ENCODE results near the gene CDYL. TPM values are rescaled to one million over a fixed set of nuclear protein-coding genes. Genes with fewer than 3 reads are reported as not detected.

Gene CDYL
- total and polyA plus RNA-seq, 7 donors: 14.2 to 82.8 (median 37.9) TPM

GRCh38 chr6:4906293-4907276 is 130.4 kb downstream of the CDYL start:
- no peak overlapping the region for H3K27ac ChIP-seq
- H3K4me3 ChIP-seq: no peak overlapping the region
- peaks cover 0 to 12% (median 2%) of the 10 kb centered on the region in 4 donors for H3K4me1 ChIP-seq
- H3K36me3 ChIP-seq: no peaks in the 10 kb centered on the region
- no peaks in the 10 kb centered on the region for H3K9me3 ChIP-seq
- intact Hi-C loops (cut with DNase I): no loop called here
- WGBS, 2 donors: 18 to 46% methylated on average over 11 of the region's 11 CpGs
- no peaks in the 10 kb centered on the region for H3K27me3 ChIP-seq
- DNase-seq: no peak
- TF ChIP-seq EP300 (IDR thresholded peaks at IDR 0.05) (no peak), POLR2AphosphoS5 (IDR thresholded peaks at IDR 0.05) (no peak), POLR2A (IDR thresholded peaks at IDR 0.05) (no peak)
- TF ChIP-seq, protein P1, sequence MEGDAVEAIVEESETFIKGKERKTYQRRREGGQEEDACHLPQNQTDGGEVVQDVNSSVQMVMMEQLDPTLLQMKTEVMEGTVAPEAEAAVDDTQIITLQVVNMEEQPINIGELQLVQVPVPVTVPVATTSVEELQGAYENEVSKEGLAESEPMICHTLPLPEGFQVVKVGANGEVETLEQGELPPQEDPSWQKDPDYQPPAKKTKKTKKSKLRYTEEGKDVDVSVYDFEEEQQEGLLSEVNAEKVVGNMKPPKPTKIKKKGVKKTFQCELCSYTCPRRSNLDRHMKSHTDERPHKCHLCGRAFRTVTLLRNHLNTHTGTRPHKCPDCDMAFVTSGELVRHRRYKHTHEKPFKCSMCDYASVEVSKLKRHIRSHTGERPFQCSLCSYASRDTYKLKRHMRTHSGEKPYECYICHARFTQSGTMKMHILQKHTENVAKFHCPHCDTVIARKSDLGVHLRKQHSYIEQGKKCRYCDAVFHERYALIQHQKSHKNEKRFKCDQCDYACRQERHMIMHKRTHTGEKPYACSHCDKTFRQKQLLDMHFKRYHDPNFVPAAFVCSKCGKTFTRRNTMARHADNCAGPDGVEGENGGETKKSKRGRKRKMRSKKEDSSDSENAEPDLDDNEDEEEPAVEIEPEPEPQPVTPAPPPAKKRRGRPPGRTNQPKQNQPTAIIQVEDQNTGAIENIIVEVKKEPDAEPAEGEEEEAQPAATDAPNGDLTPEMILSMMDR (IDR thresholded peaks at IDR 0.05): no peak

GRCh38 chr6:4907602-4908001 is 131.4 kb downstream of the CDYL start:
- DNase-seq: no peak
- no peaks in the 10 kb centered on the region for H3K36me3 ChIP-seq
- WGBS, 2 donors: 77 to 84% methylated on average over 6 of the region's 6 CpGs

GRCh38 chr6:4908062-4908461 is 131.9 kb downstream of the CDYL start:
- TF ChIP-seq, protein P1 (IDR thresholded peaks at IDR 0.05): no peak
- no peak for TF ChIP-seq POLR2A (IDR thresholded peaks at IDR 0.05)
- TF ChIP-seq POLR2AphosphoS5 (IDR thresholded peaks at IDR 0.05): no peak
- no peak for TF ChIP-seq EP300 (IDR thresholded peaks at IDR 0.05)
- peaks cover 0 to 12% (median 2%) of the 10 kb centered on the region in 4 donors for H3K4me1 ChIP-seq

More at GRCh38 chr6:4907602-4908001, 131.4 kb downstream of the CDYL start:
- TF ChIP-seq POLR2AphosphoS5 (IDR thresholded peaks at IDR 0.05) (no peak), EP300 (IDR thresholded peaks at IDR 0.05) (no peak), POLR2A (IDR thresholded peaks at IDR 0.05) (no peak)
- TF ChIP-seq, protein P1 (IDR thresholded peaks at IDR 0.05): no peak
- Histone ChIP-seq H3K4me1 (peaks cover 0 to 12% (median 2%) of the 10 kb centered on the region in 4 donors), H3K9me3 (no peaks in the 10 kb centered on the region), H3K27ac (no peak overlapping the region), H3K4me3 (no peak overlapping the region), H3K27me3 (no peaks in the 10 kb centered on the region)
- intact Hi-C loops (cut with DNase I): no loop called here

GRCh38 chr6:4909063-4909706 is 133.0 kb downstream of the CDYL start:
- intact Hi-C loops (cut with DNase I): no loop called here
- Histone ChIP-seq H3K27me3 (no peaks in the 10 kb centered on the region), H3K36me3 (no peaks in the 10 kb centered on the region), H3K4me1 (peaks cover 0 to 19% (median 11%) of the 10 kb centered on the region in 4 donors), H3K9me3 (no peaks in the 10 kb centered on the region), H3K4me3 (no peak overlapping the region), H3K27ac (no peak overlapping the region)
- TF ChIP-seq EP300 (IDR thresholded peaks at IDR 0.05): no peak
- no peak for TF ChIP-seq POLR2A (IDR thresholded peaks at IDR 0.05)
- TF ChIP-seq, protein P1 (IDR thresholded peaks at IDR 0.05): no peak
- no peak for TF ChIP-seq POLR2AphosphoS5 (IDR thresholded peaks at IDR 0.05)
- WGBS, 2 donors: 19 to 66% methylated on average over 10 of the region's 10 CpGs
- DNase-seq: no peak

More at GRCh38 chr6:4908062-4908461, 131.9 kb downstream of the CDYL start:
- H3K27ac ChIP-seq: no peak overlapping the region
- H3K4me3 ChIP-seq: no peak overlapping the region
- H3K27me3 ChIP-seq: no peaks in the 10 kb centered on the region
- no peaks in the 10 kb centered on the region for H3K36me3 ChIP-seq
- DNase-seq: no peak
- intact Hi-C loops (cut with DNase I): no loop called here
- H3K9me3 ChIP-seq: no peaks in the 10 kb centered on the region
- 51 to 92% methylated on average over 4 of the region's 4 CpGs for WGBS, 2 donors
